ENCODE measurements around the gene ZNF646. TPM values are rescaled to one million over a fixed set of nuclear protein-coding genes. Genes with fewer than 3 reads are reported as not detected.

Gene ZNF646
- total and polyA plus RNA-seq, 2 of the 13 experiments (the other 11 are each of a cell fraction or from before 2014, with no cell fraction given): 3.4 to 10.9 TPM

DNA sequence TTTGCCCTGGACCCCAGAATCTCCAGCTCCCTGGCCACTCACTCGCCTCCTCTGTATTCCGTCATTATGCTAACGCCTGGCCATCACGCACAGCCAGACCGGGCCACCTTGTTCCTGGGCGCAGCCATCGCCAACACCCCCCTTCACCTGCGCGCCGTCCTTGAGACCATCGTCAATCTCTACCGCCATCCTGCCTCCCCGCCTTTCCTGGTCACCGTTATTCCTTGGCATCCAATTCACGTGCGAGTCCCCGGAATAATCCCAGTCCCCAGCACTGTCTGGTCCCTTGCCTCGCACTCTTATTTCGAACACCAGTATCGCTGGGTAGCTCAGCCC is 19.8 kb downstream of the ZNF646 start (continued):
- TF ChIP-seq SP5 (CRISPR knock-in tag; IDR thresholded peaks at IDR 0.05; ENCODE audit: borderline replicate concordance, low read depth): no peak
- TF ChIP-seq NFE2 (CRISPR knock-in tag; IDR thresholded peaks at IDR 0.05): no peak
- no peak; the same call in 1 of the 2 replicates for TF ChIP-seq ZNF33B (CRISPR knock-in tag; IDR thresholded peaks at IDR 0.05)
- no peak for TF ChIP-seq SETDB1 (CRISPR knock-in tag; IDR thresholded peaks at IDR 0.05; ENCODE audit: borderline replicate concordance)
- 0 out of 2 replicates have a peak, but pooled peaks have one; percentile 85 for TF ChIP-seq ZNF782 (CRISPR knock-in tag; IDR thresholded peaks at IDR 0.05; ENCODE audit: borderline replicate concordance)
- no peak for TF ChIP-seq FOSL2 (CRISPR knock-in tag; IDR thresholded peaks at IDR 0.05)
- TF ChIP-seq, protein P1, sequence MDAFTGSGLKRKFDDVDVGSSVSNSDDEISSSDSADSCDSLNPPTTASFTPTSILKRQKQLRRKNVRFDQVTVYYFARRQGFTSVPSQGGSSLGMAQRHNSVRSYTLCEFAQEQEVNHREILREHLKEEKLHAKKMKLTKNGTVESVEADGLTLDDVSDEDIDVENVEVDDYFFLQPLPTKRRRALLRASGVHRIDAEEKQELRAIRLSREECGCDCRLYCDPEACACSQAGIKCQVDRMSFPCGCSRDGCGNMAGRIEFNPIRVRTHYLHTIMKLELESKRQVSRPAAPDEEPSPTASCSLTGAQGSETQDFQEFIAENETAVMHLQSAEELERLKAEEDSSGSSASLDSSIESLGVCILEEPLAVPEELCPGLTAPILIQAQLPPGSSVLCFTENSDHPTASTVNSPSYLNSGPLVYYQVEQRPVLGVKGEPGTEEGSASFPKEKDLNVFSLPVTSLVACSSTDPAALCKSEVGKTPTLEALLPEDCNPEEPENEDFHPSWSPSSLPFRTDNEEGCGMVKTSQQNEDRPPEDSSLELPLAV (CRISPR knock-in tag; conservative IDR thresholded peaks at IDR 0.05; ENCODE audit: low read depth): no peak
- TF ChIP-seq ZFYVE20 (CRISPR knock-in tag; IDR thresholded peaks at IDR 0.05; ENCODE audit: borderline replicate concordance, low read depth): no peak
- no peak for TF ChIP-seq PITX1 (CRISPR knock-in tag; IDR thresholded peaks at IDR 0.05)
- TF ChIP-seq MBD4 (IDR thresholded peaks at IDR 0.05; ENCODE audit: borderline replicate concordance, low read length): no peak
- no peak for TF ChIP-seq ZNF672 (CRISPR knock-in tag; IDR thresholded peaks at IDR 0.05)
- TF ChIP-seq, protein P2, sequence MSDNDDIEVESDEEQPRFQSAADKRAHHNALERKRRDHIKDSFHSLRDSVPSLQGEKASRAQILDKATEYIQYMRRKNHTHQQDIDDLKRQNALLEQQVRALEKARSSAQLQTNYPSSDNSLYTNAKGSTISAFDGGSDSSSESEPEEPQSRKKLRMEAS (IDR thresholded peaks at IDR 0.05): no peak
- TF ChIP-seq, protein P3, sequence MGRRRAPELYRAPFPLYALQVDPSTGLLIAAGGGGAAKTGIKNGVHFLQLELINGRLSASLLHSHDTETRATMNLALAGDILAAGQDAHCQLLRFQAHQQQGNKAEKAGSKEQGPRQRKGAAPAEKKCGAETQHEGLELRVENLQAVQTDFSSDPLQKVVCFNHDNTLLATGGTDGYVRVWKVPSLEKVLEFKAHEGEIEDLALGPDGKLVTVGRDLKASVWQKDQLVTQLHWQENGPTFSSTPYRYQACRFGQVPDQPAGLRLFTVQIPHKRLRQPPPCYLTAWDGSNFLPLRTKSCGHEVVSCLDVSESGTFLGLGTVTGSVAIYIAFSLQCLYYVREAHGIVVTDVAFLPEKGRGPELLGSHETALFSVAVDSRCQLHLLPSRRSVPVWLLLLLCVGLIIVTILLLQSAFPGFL (CRISPR knock-in tag; IDR thresholded peaks at IDR 0.05): no peak
- no peak for TF ChIP-seq PCBP1 (IDR thresholded peaks at IDR 0.05; ENCODE audit: borderline replicate concordance, low read depth, low read length)
- no peak for TF ChIP-seq AGO1 (IDR thresholded peaks at IDR 0.05; ENCODE audit: low read depth, low read length, poor library complexity, severe bottlenecking)
- TF ChIP-seq, protein P4, sequence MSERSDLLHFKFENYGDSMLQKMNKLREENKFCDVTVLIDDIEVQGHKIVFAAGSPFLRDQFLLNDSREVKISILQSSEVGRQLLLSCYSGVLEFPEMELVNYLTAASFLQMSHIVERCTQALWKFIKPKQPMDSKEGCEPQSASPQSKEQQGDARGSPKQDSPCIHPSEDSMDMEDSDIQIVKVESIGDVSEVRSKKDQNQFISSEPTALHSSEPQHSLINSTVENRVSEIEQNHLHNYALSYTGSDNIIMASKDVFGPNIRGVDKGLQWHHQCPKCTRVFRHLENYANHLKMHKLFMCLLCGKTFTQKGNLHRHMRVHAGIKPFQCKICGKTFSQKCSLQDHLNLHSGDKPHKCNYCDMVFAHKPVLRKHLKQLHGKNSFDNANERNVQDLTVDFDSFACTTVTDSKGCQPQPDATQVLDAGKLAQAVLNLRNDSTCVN (CRISPR knock-in tag; IDR thresholded peaks at IDR 0.05; ENCODE audit: borderline replicate concordance): no peak
- TF ChIP-seq, protein P5, sequence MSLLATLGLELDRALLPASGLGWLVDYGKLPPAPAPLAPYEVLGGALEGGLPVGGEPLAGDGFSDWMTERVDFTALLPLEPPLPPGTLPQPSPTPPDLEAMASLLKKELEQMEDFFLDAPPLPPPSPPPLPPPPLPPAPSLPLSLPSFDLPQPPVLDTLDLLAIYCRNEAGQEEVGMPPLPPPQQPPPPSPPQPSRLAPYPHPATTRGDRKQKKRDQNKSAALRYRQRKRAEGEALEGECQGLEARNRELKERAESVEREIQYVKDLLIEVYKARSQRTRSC (CRISPR knock-in tag; IDR thresholded peaks at IDR 0.05; ENCODE audit: low read depth): 0 out of 2 replicates have a peak, but pooled peaks have one; percentile 84
- no peak for TF ChIP-seq JUNB (CRISPR knock-in tag; IDR thresholded peaks at IDR 0.05; ENCODE audit: borderline replicate concordance)
- no peak for TF ChIP-seq ZEB1 (IDR thresholded peaks at IDR 0.05; ENCODE audit: insufficient replicate concordance, low read depth)
- no peak for TF ChIP-seq ZNF761 (CRISPR knock-in tag; conservative IDR thresholded peaks at IDR 0.05)
- no peak for TF ChIP-seq GLI4 (CRISPR knock-in tag; IDR thresholded peaks at IDR 0.05; ENCODE audit: borderline replicate concordance)
- TF ChIP-seq GATAD1 (CRISPR knock-in tag; IDR thresholded peaks at IDR 0.05): no peak
- TF ChIP-seq, protein P6, sequence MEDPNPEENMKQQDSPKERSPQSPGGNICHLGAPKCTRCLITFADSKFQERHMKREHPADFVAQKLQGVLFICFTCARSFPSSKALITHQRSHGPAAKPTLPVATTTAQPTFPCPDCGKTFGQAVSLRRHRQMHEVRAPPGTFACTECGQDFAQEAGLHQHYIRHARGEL (CRISPR knock-in tag; IDR thresholded peaks at IDR 0.05): no peak
- no peak for TF ChIP-seq ELF4 (CRISPR knock-in tag; IDR thresholded peaks at IDR 0.05; ENCODE audit: borderline replicate concordance)
- TF ChIP-seq ATF7 (IDR thresholded peaks at IDR 0.05): no peak
- TF ChIP-seq ATF7 (CRISPR knock-in tag; IDR thresholded peaks at IDR 0.05): no peak
- no peak for TF ChIP-seq ZNF292 (CRISPR knock-in tag; IDR thresholded peaks at IDR 0.05; ENCODE audit: borderline replicate concordance, low read depth)
- TF ChIP-seq MXD4 (CRISPR knock-in tag; IDR thresholded peaks at IDR 0.05): no peak
